Trophoblast cell (in vitro differentiated cells and primary cell): ENCODE data around the gene CACNB2.

Experiments
- DNase-seq, 2 donors: peaks; one replicate each; pipeline ENCODE4 v3.0.0-alpha.2; 2016
- H2AFZ ChIP-seq: 2 replicates; pipeline ENCODE4 v1.6.1; 2013; ENCODE audit warnings: low read length, moderate library complexity, mild to moderate bottlenecking; ENCODE audit not compliant: insufficient read depth, poor library complexity
- H2AK5ac ChIP-seq: 2 replicates; pipeline ENCODE4 v1.6.1; 2013; ENCODE audit warnings: mild to moderate bottlenecking, low read length
- H2BK120ac ChIP-seq: 2 replicates; pipeline ENCODE4 v1.6.1; 2013; ENCODE audit warnings: low read length, mild to moderate bottlenecking, moderate library complexity; ENCODE audit not compliant: insufficient read depth, poor library complexity
- H2BK12ac ChIP-seq: 2 replicates; pipeline ENCODE4 v1.6.1; 2013; ENCODE audit warnings: mild to moderate bottlenecking, low read length, moderate library complexity
- H2BK5ac ChIP-seq: 2 replicates; pipeline ENCODE4 v1.6.1; 2013; ENCODE audit warnings: low read length, low read depth, moderate library complexity, mild to moderate bottlenecking; ENCODE audit not compliant: poor library complexity
- H3K14ac ChIP-seq: 2 replicates; pipeline ENCODE4 v1.6.1; 2013; ENCODE audit warnings: mild to moderate bottlenecking, low read length
- H3K18ac ChIP-seq: 2 replicates; pipeline ENCODE4 v1.6.1; 2013; ENCODE audit warnings: mild to moderate bottlenecking, low read length
- H3K23ac ChIP-seq: 2 replicates; pipeline ENCODE4 v1.6.1; 2013; ENCODE audit warnings: low read length
- H3K27ac ChIP-seq: 2 replicates; pipeline ENCODE4 v1.5.1; 2013; ENCODE audit warnings: low read depth, mild to moderate bottlenecking, inconsistent platforms, low read length, moderate library complexity
- H3K27me3 ChIP-seq: 2 replicates; pipeline ENCODE4 v1.6.1; 2013; ENCODE audit warnings: inconsistent platforms, mild to moderate bottlenecking, low read length, moderate library complexity; ENCODE audit not compliant: insufficient read depth
- H3K36me3 ChIP-seq, 2 experiments: 1 replicate in 1 of 2; 2 replicates in 1 of 2; pipeline ENCODE4 v1.6.1; 2013; ENCODE audit warnings: low read length in 2 of 2, mild to moderate bottlenecking in 2 of 2, moderate library complexity in 1 of 2; ENCODE audit not compliant: insufficient read depth in 2 of 2, control insufficient read depth in 1 of 2
- H3K4ac ChIP-seq: 2 replicates; pipeline ENCODE4 v1.6.1; 2013; ENCODE audit warnings: low read depth, mild to moderate bottlenecking, low read length, moderate library complexity
- H3K4me1 ChIP-seq, 2 experiments: 1 replicate in 1 of 2; 2 replicates in 1 of 2; pipeline ENCODE4 v1.6.1; 2013; ENCODE audit warnings: low read length in 2 of 2, mild to moderate bottlenecking in 2 of 2, moderate library complexity in 1 of 2; ENCODE audit not compliant: insufficient read depth in 2 of 2, control insufficient read depth in 1 of 2
- H3K4me2 ChIP-seq: 2 replicates; pipeline ENCODE4 v1.6.1; 2013; ENCODE audit warnings: inconsistent platforms, mild to moderate bottlenecking, low read length, moderate library complexity
- H3K4me3 ChIP-seq: 2 replicates; pipeline ENCODE4 v1.5.1; 2013; ENCODE audit warnings: mild to moderate bottlenecking, low read depth, low read length, inconsistent platforms
- H3K79me1 ChIP-seq: one replicate; pipeline ENCODE4 v1.6.1; 2013; ENCODE audit warnings: low read length
- H3K79me2 ChIP-seq: 2 replicates; pipeline ENCODE4 v1.6.1; 2013; ENCODE audit warnings: low read length, mild to moderate bottlenecking; ENCODE audit not compliant: control insufficient read depth, insufficient read depth, poor library complexity
- H3K9ac ChIP-seq: 2 replicates; pipeline ENCODE4 v1.6.1; 2013; ENCODE audit warnings: mild to moderate bottlenecking, low read length
- H3K9me3 ChIP-seq: 2 replicates; pipeline ENCODE4 v1.6.1; 2013; ENCODE audit warnings: low read depth, mild to moderate bottlenecking, control low read depth, inconsistent platforms, low read length; ENCODE audit not compliant: insufficient read depth
- H4K12ac ChIP-seq: 2 replicates; pipeline ENCODE4 v1.6.1; 2013; ENCODE audit warnings: low read depth, mild to moderate bottlenecking, low read length, moderate library complexity
- H4K8ac ChIP-seq: 2 replicates; pipeline ENCODE4 v1.6.1; 2013; ENCODE audit warnings: low read depth, mild to moderate bottlenecking, low read length, moderate library complexity
- H4K91ac ChIP-seq: one replicate; pipeline ENCODE4 v1.6.1; 2013; ENCODE audit warnings: low read depth, mild to moderate bottlenecking, low read length, moderate library complexity
- whole genome bisulfite sequencing: extraction: QIAGEN DNeasy Blood & Tissue Kit; methylation state at CpG from one replicate; pipeline ENCODE4 v1.1.7; 2013; ENCODE audit warnings: missing lambda C conversion rate; ENCODE audit not compliant: insufficient read length, insufficient coverage; ENCODE audit errors: extremely low coverage; 5-methylcytosine and 5-hydroxymethylcytosine counted together

The CACNB2 gene

GRCh38 chr10:18557960-18558359, 417.7 kb downstream of the CACNB2 start:
- H4K12ac ChIP-seq: no peak overlapping the region
- DNase-seq: no peak
- H3K27ac ChIP-seq: no peak overlapping the region
- H3K9ac ChIP-seq: no peak overlapping the region
- peaks cover 0 to 4% of the 10 kb centered on the region in 2 experiments for H3K36me3 ChIP-seq
- no peak overlapping the region for H2BK12ac ChIP-seq
- H3K9me3 ChIP-seq: no peaks in the 10 kb centered on the region
- H2AK5ac ChIP-seq: no peak overlapping the region
- H3K14ac ChIP-seq: no peak overlapping the region
- WGBS: 100% methylated on average over 1 of the region's 1 CpG
- no peak overlapping the region for H3K23ac ChIP-seq
- H3K4ac ChIP-seq: no peak overlapping the region
- H2BK120ac ChIP-seq: no peak overlapping the region
- H3K18ac ChIP-seq: no peak overlapping the region
- H3K4me1 ChIP-seq: no peaks in the 10 kb centered on the region
- no peak overlapping the region for H3K4me2 ChIP-seq
- H3K27me3 ChIP-seq: no peaks in the 10 kb centered on the region
- no peak overlapping the region for H3K4me3 ChIP-seq
- no peaks in the 10 kb centered on the region for H3K79me1 ChIP-seq
- H4K8ac ChIP-seq: no peak overlapping the region
- no peaks in the 10 kb centered on the region for H3K79me2 ChIP-seq
- no peak overlapping the region for H2AFZ ChIP-seq
- no peak overlapping the region for H2BK5ac ChIP-seq
- no peak overlapping the region for H4K91ac ChIP-seq

- no peaks in the 10 kb centered on the region for H3K27me3 ChIP-seq
- H3K18ac ChIP-seq: no peak overlapping the region
- peaks cover 0 to 2% of the 10 kb centered on the region in 2 experiments for H3K36me3 ChIP-seq
- 100% methylated on average over 7 of the region's 8 CpGs for WGBS
- H2AK5ac ChIP-seq: no peak overlapping the region
- H3K4me2 ChIP-seq: no peak overlapping the region
- no peak overlapping the region for H3K4ac ChIP-seq
- H3K79me2 ChIP-seq: no peaks in the 10 kb centered on the region
- no peaks in the 10 kb centered on the region for H3K4me1 ChIP-seq
- no peak overlapping the region for H2BK120ac ChIP-seq
- no peak overlapping the region for H4K8ac ChIP-seq
- no peak overlapping the region for H2BK12ac ChIP-seq
- no peak overlapping the region for H2AFZ ChIP-seq
- H2BK5ac ChIP-seq: no peak overlapping the region
- H3K9ac ChIP-seq: no peak overlapping the region
- H4K12ac ChIP-seq: no peak overlapping the region
- H3K14ac ChIP-seq: no peak overlapping the region
- H3K23ac ChIP-seq: no peak overlapping the region
- no peak overlapping the region for H3K27ac ChIP-seq
- H3K4me3 ChIP-seq: no peak overlapping the region
- H4K91ac ChIP-seq: no peak overlapping the region
- no peak for DNase-seq
- no peaks in the 10 kb centered on the region for H3K79me1 ChIP-seq
- H3K9me3 ChIP-seq: no peaks in the 10 kb centered on the region
These were observed 421.8 kb downstream of the CACNB2 start for GRCh38 chr10:18561861-18562551.

- Histone ChIP-seq H2BK12ac (no peak overlapping the region), H2BK120ac (no peak overlapping the region), H3K79me2 (no peaks in the 10 kb centered on the region), H3K4ac (no peak overlapping the region), H4K8ac (no peak overlapping the region), H2AK5ac (no peak overlapping the region), H3K9me3 (no peaks in the 10 kb centered on the region), H4K91ac (no peak overlapping the region), H3K79me1 (no peaks in the 10 kb centered on the region), H3K4me3 (no peak overlapping the region), H2AFZ (no peak overlapping the region), H3K36me3 (no peaks in the 10 kb centered on the region), H3K27me3 (no peaks in the 10 kb centered on the region), H3K14ac (no peak overlapping the region), H3K4me2 (no peak overlapping the region), H3K4me1 (no peaks in the 10 kb centered on the region), H3K9ac (no peak overlapping the region), H3K18ac (no peak overlapping the region), H3K27ac (no peak overlapping the region), H3K23ac (no peak overlapping the region), H2BK5ac (no peak overlapping the region), H4K12ac (no peak overlapping the region)
- DNase-seq: no peak
- 100% methylated on average over 6 of the region's 6 CpGs for WGBS
These were observed 422.9 kb downstream of the CACNB2 start for GRCh38 chr10:18563003-18563726.

GRCh38 chr10:18565006-18565405, 424.8 kb downstream of the CACNB2 start:
- no peak overlapping the region for H2BK120ac ChIP-seq
- 100% methylated on average over 5 of the region's 5 CpGs for WGBS
- no peaks in the 10 kb centered on the region for H3K79me1 ChIP-seq
- no peak overlapping the region for H3K18ac ChIP-seq
- no peak overlapping the region for H2BK5ac ChIP-seq
- no peak overlapping the region for H4K91ac ChIP-seq
- no peak overlapping the region for H3K4me3 ChIP-seq
- H4K8ac ChIP-seq: no peak overlapping the region
- H3K9ac ChIP-seq: no peak overlapping the region
- H3K36me3 ChIP-seq: no peaks in the 10 kb centered on the region
- no peak overlapping the region for H3K4me2 ChIP-seq
- H3K4ac ChIP-seq: no peak overlapping the region
- H3K4me1 ChIP-seq: no peaks in the 10 kb centered on the region
- no peak for DNase-seq
- H2AFZ ChIP-seq: no peak overlapping the region
- H3K14ac ChIP-seq: no peak overlapping the region
- H3K27me3 ChIP-seq: no peaks in the 10 kb centered on the region
- H3K79me2 ChIP-seq: no peaks in the 10 kb centered on the region
- H3K27ac ChIP-seq: no peak overlapping the region
- H2BK12ac ChIP-seq: no peak overlapping the region
- H3K9me3 ChIP-seq: no peaks in the 10 kb centered on the region
- no peak overlapping the region for H3K23ac ChIP-seq
- no peak overlapping the region for H4K12ac ChIP-seq
- no peak overlapping the region for H2AK5ac ChIP-seq
